GM12878 (cell line): ENCODE results near the gene CNOT6L. TPM values are rescaled to one million over a fixed set of nuclear protein-coding genes. Genes with fewer than 3 reads are reported as not detected.
A peak's percentile ranks its signal among the peaks of the same experiment; 100 is the strongest.

ENCODE experiments used
- ATAC-seq: fragments of 200-7000 bp; cut with Tn5 transposase; 3 replicates; pipeline ENCODE4 v1.9.1; 2020; ENCODE audit warnings: mild to moderate bottlenecking, moderate library complexity
- BruUV-seq: library from RNA; stranded (reverse); fragments of 400-500 nt; replicated peaks from 2 replicates; lab custom pipeline; 2021; lab: Mats Ljungman, UMichigan
- CTCF ChIA-PET: fragments of 300-600 bp; sonication (Branson Sonifier 250); formaldehyde crosslinking; extraction: SDS; loops from one replicate; lab custom pipeline; 2021; ENCODE audit warnings: inconsistent platforms; lab: Yijun Ruan, JAX
- POLR2A ChIA-PET: fragments of 350-600 bp; formaldehyde crosslinking; extraction: SDS; loops from one replicate; lab custom pipeline; 2021; ENCODE audit warnings: inconsistent platforms; lab: Charles Lee
- RAD21 ChIA-PET: fragments of 300-600 bp; sonication (Branson Sonifier 250); formaldehyde crosslinking; loops from one replicate; lab custom pipeline; 2023; ENCODE audit warnings: antibody characterized with exemption; ENCODE audit not compliant: unreplicated experiment; lab: Charles Lee
- SMC1A ChIA-PET: fragments of 300-600 bp; sonication (Branson Sonifier 250); formaldehyde crosslinking; loops from one replicate; lab custom pipeline; 2023; ENCODE audit not compliant: unreplicated experiment, uncharacterized antibody; lab: Charles Lee
- DNase-seq: peaks from one replicate; pipeline ENCODE4 v3.0.0-alpha.2; 2011; ENCODE audit warnings: low read depth, low spot score
- FAIRE-seq: peaks from 3 replicates; lab custom pipeline; 2011; peaks lifted over from hg19 to GRCh38; lab: Jason Lieb, UNC
- H2AFZ ChIP-seq: 2 replicates; pipeline ENCODE4 v1.6.0; 2011; ENCODE audit warnings: low read depth, low read length, control low read depth; ENCODE audit not compliant: control insufficient read depth
- H3K27ac ChIP-seq: 2 replicates; pipeline ENCODE4 v1.5.1; 2011; ENCODE audit warnings: control low read depth; ENCODE audit not compliant: control insufficient read depth, insufficient read depth
- H3K27me3 ChIP-seq, 2 experiments: replicated peaks in 1 of 2; 2 replicates each; pipeline versions ENCODE4 v1.6.0 to v1.6.1; 2011; ENCODE audit warnings: low read length in 1 of 2; ENCODE audit not compliant: control insufficient read depth in 2 of 2, insufficient read depth in 2 of 2
- H3K36me3 ChIP-seq, 2 experiments: 2 replicates each; pipeline ENCODE4 v1.5.1; 2011; ENCODE audit warnings: low read length in 1 of 2; ENCODE audit not compliant: control insufficient read depth in 2 of 2, insufficient read depth in 2 of 2
- H3K4me1 ChIP-seq: 2 replicates; pipeline ENCODE4 v1.6.1; 2011; ENCODE audit warnings: mild to moderate bottlenecking, low read length, moderate library complexity, mixed read lengths; ENCODE audit not compliant: control insufficient read depth, insufficient read depth
- H3K4me2 ChIP-seq: 2 replicates; pipeline ENCODE4 v1.6.0; 2011; ENCODE audit warnings: control low read depth; ENCODE audit not compliant: control insufficient read depth, insufficient read depth
- H3K4me3 ChIP-seq: fragments of 200-600 bp; sonication (generic); 2 replicates; pipeline ENCODE4 v1.5.1; 2016
- H3K79me2 ChIP-seq: 2 replicates; pipeline ENCODE4 v1.6.0; 2011; ENCODE audit warnings: low read length; ENCODE audit not compliant: control insufficient read depth, insufficient read depth
- H3K9ac ChIP-seq: 2 replicates; pipeline ENCODE4 v1.8.0; 2011; ENCODE audit warnings: low read length, control low read depth, mixed read lengths; ENCODE audit not compliant: control insufficient read depth, insufficient read depth
- H3K9me3 ChIP-seq: replicated peaks from 3 replicates; pipeline ENCODE4 v1.5.1; 2011; ENCODE audit warnings: mild to moderate bottlenecking, low read length; ENCODE audit not compliant: control insufficient read depth, insufficient read depth
- H4K20me1 ChIP-seq: 2 replicates; pipeline ENCODE4 v1.6.0; 2011; ENCODE audit not compliant: control insufficient read depth, insufficient read depth
- ATF3 ChIP-seq: IDR thresholded peaks from 2 replicates; pipeline ENCODE4 v1.6.1; 2011; ENCODE audit warnings: low read depth, mild to moderate bottlenecking, low read length, moderate library complexity, borderline replicate concordance; ENCODE audit errors: extremely low read depth
- CREB1 ChIP-seq: IDR thresholded peaks from 2 replicates; pipeline ENCODE4 v1.6.1; 2012; ENCODE audit warnings: low read depth, mild to moderate bottlenecking, inconsistent platforms
- EGR1 ChIP-seq, 2 experiments: IDR thresholded peaks; 1 replicate in 1 of 2; 2 replicates in 1 of 2; pipeline ENCODE4 v1.6.1; 2011 to 2012; ENCODE audit warnings: low read depth in 2 of 2, low read length in 2 of 2, borderline replicate concordance in 1 of 2, mild to moderate bottlenecking in 1 of 2, moderate library complexity in 1 of 2
- ELK1 ChIP-seq: IDR thresholded peaks from 2 replicates; pipeline ENCODE4 v1.6.1; 2012; ENCODE audit warnings: low read depth, low read length, improper control_type of control experiment
- FOXK2 ChIP-seq: fragments of 450-650 bp; IDR thresholded peaks from 2 replicates; pipeline ENCODE4 v1.6.1; 2017; ENCODE audit warnings: mild to moderate bottlenecking, moderate library complexity
- GATAD2B ChIP-seq: fragments of 450-650 bp; conservative IDR thresholded peaks from 2 replicates; pipeline ENCODE4 v1.6.1; 2017; ENCODE audit warnings: low read depth, mild to moderate bottlenecking, moderate library complexity
- MYC ChIP-seq: IDR thresholded peaks from 2 replicates; pipeline ENCODE4 v1.6.1; 2011; ENCODE audit warnings: mild to moderate bottlenecking, low read length, moderate library complexity, inconsistent platforms; ENCODE audit not compliant: insufficient read depth, insufficient replicate concordance, insufficient read length, severe bottlenecking
- PML ChIP-seq: IDR thresholded peaks from 2 replicates; pipeline ENCODE4 v1.6.1; 2012; ENCODE audit warnings: low read length, inconsistent platforms
- RCOR1 ChIP-seq: conservative IDR thresholded peaks from 2 replicates; pipeline ENCODE4 v1.6.1; 2012; ENCODE audit warnings: low read depth, low read length, improper control_type of control experiment
- SKIL ChIP-seq: fragments of 450-650 bp; IDR thresholded peaks from 2 replicates; pipeline ENCODE4 v1.6.1; 2017; ENCODE audit warnings: mild to moderate bottlenecking, low read depth, inconsistent platforms; ENCODE audit not compliant: poor library complexity, severe bottlenecking
- SREBF1 ChIP-seq: IDR thresholded peaks from 2 replicates; pipeline ENCODE4 v1.6.1; 2012; ENCODE audit warnings: mild to moderate bottlenecking, low read length
- SUZ12 ChIP-seq: fragments of 200-600 bp; sonication (generic); IDR thresholded peaks from one replicate; pipeline ENCODE4 v1.6.1; 2018; ENCODE audit warnings: antibody characterized with exemption, mild to moderate bottlenecking; ENCODE audit not compliant: unreplicated experiment
- TAF1 ChIP-seq: IDR thresholded peaks from 2 replicates; pipeline ENCODE4 v1.6.1; 2011; ENCODE audit warnings: mild to moderate bottlenecking, low read depth, low read length, borderline replicate concordance
- ZNF217 ChIP-seq: fragments of 450-650 bp; IDR thresholded peaks from 2 replicates; pipeline ENCODE4 v1.6.1; 2017; ENCODE audit warnings: antibody characterized with exemption, mild to moderate bottlenecking
- ZNF24 ChIP-seq: fragments of 450-650 bp; IDR thresholded peaks from 2 replicates; pipeline ENCODE4 v1.6.1; 2017; ENCODE audit warnings: antibody characterized with exemption, mild to moderate bottlenecking
- ZNF274 ChIP-seq: IDR thresholded peaks from one replicate; pipeline ENCODE4 v1.8.0; 2011; ENCODE audit not compliant: insufficient read length, insufficient read depth
- ZZZ3 ChIP-seq: IDR thresholded peaks from 2 replicates; pipeline ENCODE4 v1.6.1; 2011; ENCODE audit warnings: low read depth; ENCODE audit not compliant: control insufficient read depth, insufficient read length
- WGBS: methylation state at CpG from one replicate; pipeline ENCODE4 v1.1.6; 2016; ENCODE audit warnings: low lambda C conversion rate; ENCODE audit not compliant: insufficient replicate concordance, insufficient coverage; ENCODE audit errors: missing lambda C conversion rate; 5-methylcytosine and 5-hydroxymethylcytosine counted together
- in situ Hi-C: fragments of 300-500 bp; cut with MboI; formaldehyde crosslinking; loops from 9 replicates; pipeline ENCODE4 v1.14.3; 2018; ENCODE audit warnings: mixed read lengths
- intact Hi-C: fragments of 100-400 bp; cut with micrococcal nuclease; formaldehyde crosslinking; loops from one replicate; pipeline ENCODE4 v1.14.2; 2022; ENCODE audit not compliant: unreplicated experiment
- polyA plus RNA-seq, 11 experiments: library from polyadenylated mRNA; depleted of rRNA in 4 of 11; unstranded in 6 of 11; stranded (reverse) in 5 of 11; fragments of >200 nt; fragmentation: Nextera tagmentation in 4 of 11; fragmentation: Illumina TruSeq in 1 of 11; extraction: Ambion mirVana in 4 of 11; extraction: Trizol in 1 of 11; gene quantifications; 1 replicate in 1 of 11; 2 replicates in 10 of 11; pipeline versions ENCODE4 v1.2.1 to v1.2.3, GENCODE V29; 2011 to 2016; ENCODE audit warnings: inconsistent platforms in 2 of 11, missing spikeins in 2 of 11, low read depth in 1 of 11
- total RNA-seq, 4 experiments: library from RNA; depleted of rRNA in 3 of 4; stranded (reverse); fragments of >200 nt in 3 of 4; fragmentation: Illumina TruSeq in 1 of 4; extraction: Trizol in 1 of 4; gene quantifications; 2 replicates each; pipeline versions ENCODE4 v1.2.1 to v1.2.3, GENCODE V29; 2013 to 2021

The CNOT6L gene
- total and polyA plus RNA-seq, 10 of the 15 experiments (the other 5 are each of a cell fraction or from before 2014, with no cell fraction given), result 1.1 to 10.0 (median 3.0) TPM

GRCh38 chr4:77771566-77771965, 47.6 kb downstream of the CNOT6L start:
- no peaks in the 10 kb centered on the region for H3K4me1 ChIP-seq
- no peak overlapping the region for H3K27ac ChIP-seq
- no TSS peak for BruUV-seq
- SMC1A ChIA-PET, result interaction anchor here (1.3 kb wide), 1 partner anchor 84 kb away, joined by 4 read pairs; no protein-coding TSS in a partner anchor
- H3K9me3 ChIP-seq, result no peaks in the 10 kb centered on the region
- H3K9ac ChIP-seq, result no peak overlapping the region
- no peak for ATAC-seq
- 0 out of 4 replicates have a peak, but pooled peaks cover 0 to 6% of the 10 kb centered on the region in 2 experiments for H3K36me3 ChIP-seq
- no peaks in the 10 kb centered on the region for H3K27me3 ChIP-seq
- POLR2A ChIA-PET, result no interaction called here
- peak; percentile 27 for FAIRE-seq
- in situ Hi-C loops (no loop called here), intact Hi-C loops (no loop called here)
- H2AFZ ChIP-seq, result no peak overlapping the region
- no peak overlapping the region for H3K4me3 ChIP-seq
- DNase-seq, result no peak
- H4K20me1 ChIP-seq, result no peaks in the 10 kb centered on the region
- CTCF ChIA-PET, result no interaction called here
- RAD21 ChIA-PET, result no interaction called here
- H3K4me2 ChIP-seq, result no peak overlapping the region
- H3K79me2 ChIP-seq, result no peaks in the 10 kb centered on the region
- TF ChIP-seq SUZ12, result no peak
- TF ChIP-seq ATF3, result no peak
- no peak for TF ChIP-seq CREB1
- no peak for TF ChIP-seq TAF1
- no peak for TF ChIP-seq FOXK2
- no peak for TF ChIP-seq SREBF1

GRCh38 chr4:77765720-77766119, 53.4 kb downstream of the CNOT6L start:
- H3K79me2 ChIP-seq, result no peaks in the 10 kb centered on the region
- no peak overlapping the region for H3K4me2 ChIP-seq
- no peak for ATAC-seq
- no peaks in the 10 kb centered on the region for H3K4me1 ChIP-seq
- ChIA-PET RAD21 (no interaction called here), CTCF (no interaction called here), SMC1A (no interaction called here), POLR2A (no interaction called here)
- WGBS, result 94% methylated on average over 1 of the region's 1 CpG
- H3K27me3 ChIP-seq, result no peaks in the 10 kb centered on the region
- H3K36me3 ChIP-seq, result no peaks in the 10 kb centered on the region
- no peaks in the 10 kb centered on the region for H4K20me1 ChIP-seq
- no peak overlapping the region for H3K9ac ChIP-seq
- intact Hi-C loops (no loop called here), in situ Hi-C loops (no loop called here)
- no peak overlapping the region for H3K4me3 ChIP-seq
- no peak overlapping the region for H3K27ac ChIP-seq
- FAIRE-seq, result no peak
- H2AFZ ChIP-seq, result no peak overlapping the region
- no peaks in the 10 kb centered on the region for H3K9me3 ChIP-seq
- no TSS peak for BruUV-seq
- no peak for DNase-seq
- TF ChIP-seq PML (no peak), ELK1 (no peak), RCOR1 (no peak), ZNF24 (no peak), SKIL (no peak), ZZZ3 (no peak), EGR1 (IDR thresholded peaks at IDR 0.05; ENCODE audit: borderline replicate concordance in 1 of 2, low read depth in 2 of 2, low read length in 2 of 2) (no peak), MYC (no peak), ZNF274 (no peak), ZNF217 (no peak), GATAD2B (no peak)
